Ishikawa (cell line): ENCODE results near the gene MRPS10.
A peak's percentile ranks its signal among the peaks of the same experiment; 100 is the strongest.

Experiments used
- CEBPB ChIP-seq: IDR thresholded peaks from 2 replicates; pipeline ENCODE4 v1.6.1; 2012
- TF ChIP-seq, protein P1 (sequence below): IDR thresholded peaks from 2 replicates; pipeline ENCODE4 v1.6.1; 2012
- TF ChIP-seq, protein P2 (sequence below): IDR thresholded peaks from 2 replicates; pipeline ENCODE4 v1.6.1; 2012; ENCODE audit warnings: low read depth, mild to moderate bottlenecking

DNA sequence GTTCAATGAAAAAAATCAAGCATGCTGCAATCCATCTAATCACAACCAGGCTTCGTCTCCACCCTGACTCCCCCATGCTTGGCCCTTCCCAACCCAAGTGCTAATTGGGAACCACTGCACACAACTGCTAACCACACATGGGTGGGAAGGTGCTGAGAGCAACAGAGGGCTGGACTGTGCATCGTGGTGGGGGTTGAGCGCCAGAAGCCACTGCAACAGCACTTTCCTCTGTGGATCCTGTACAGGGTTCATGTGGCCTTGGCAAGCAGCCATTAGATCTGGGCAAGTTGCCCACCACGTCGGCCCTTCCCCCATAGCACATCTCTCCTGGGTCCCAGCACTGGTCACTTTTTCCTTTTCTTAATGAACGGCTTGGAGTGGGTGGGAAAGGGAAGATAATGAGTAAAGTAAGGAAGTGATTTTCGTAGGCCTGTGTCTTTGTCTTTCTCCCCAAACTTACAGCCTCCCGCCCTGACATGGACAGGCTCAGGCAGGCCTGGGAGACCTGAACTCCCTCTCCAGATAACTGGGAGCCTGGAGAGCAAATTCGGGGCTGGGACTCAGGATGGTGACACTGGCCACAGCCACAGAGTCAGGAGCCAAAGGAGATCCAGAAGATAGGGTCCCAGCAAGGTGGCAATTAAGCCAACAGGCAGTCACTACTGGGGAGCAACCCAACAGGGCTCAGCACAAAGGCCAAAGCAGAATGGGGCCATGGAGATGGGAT, 34.4 kb upstream of the MRPS10 start:
- TF ChIP-seq, protein P1, sequence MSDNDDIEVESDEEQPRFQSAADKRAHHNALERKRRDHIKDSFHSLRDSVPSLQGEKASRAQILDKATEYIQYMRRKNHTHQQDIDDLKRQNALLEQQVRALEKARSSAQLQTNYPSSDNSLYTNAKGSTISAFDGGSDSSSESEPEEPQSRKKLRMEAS, result peak; percentile 47; the same call in 1 of the 2 replicates
- TF ChIP-seq, protein P2, sequence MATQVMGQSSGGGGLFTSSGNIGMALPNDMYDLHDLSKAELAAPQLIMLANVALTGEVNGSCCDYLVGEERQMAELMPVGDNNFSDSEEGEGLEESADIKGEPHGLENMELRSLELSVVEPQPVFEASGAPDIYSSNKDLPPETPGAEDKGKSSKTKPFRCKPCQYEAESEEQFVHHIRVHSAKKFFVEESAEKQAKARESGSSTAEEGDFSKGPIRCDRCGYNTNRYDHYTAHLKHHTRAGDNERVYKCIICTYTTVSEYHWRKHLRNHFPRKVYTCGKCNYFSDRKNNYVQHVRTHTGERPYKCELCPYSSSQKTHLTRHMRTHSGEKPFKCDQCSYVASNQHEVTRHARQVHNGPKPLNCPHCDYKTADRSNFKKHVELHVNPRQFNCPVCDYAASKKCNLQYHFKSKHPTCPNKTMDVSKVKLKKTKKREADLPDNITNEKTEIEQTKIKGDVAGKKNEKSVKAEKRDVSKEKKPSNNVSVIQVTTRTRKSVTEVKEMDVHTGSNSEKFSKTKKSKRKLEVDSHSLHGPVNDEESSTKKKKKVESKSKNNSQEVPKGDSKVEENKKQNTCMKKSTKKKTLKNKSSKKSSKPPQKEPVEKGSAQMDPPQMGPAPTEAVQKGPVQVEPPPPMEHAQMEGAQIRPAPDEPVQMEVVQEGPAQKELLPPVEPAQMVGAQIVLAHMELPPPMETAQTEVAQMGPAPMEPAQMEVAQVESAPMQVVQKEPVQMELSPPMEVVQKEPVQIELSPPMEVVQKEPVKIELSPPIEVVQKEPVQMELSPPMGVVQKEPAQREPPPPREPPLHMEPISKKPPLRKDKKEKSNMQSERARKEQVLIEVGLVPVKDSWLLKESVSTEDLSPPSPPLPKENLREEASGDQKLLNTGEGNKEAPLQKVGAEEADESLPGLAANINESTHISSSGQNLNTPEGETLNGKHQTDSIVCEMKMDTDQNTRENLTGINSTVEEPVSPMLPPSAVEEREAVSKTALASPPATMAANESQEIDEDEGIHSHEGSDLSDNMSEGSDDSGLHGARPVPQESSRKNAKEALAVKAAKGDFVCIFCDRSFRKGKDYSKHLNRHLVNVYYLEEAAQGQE, result no peak
- TF ChIP-seq CEBPB, result no peak
